Astrocyte (in vitro differentiated cells and primary cell): ENCODE results near the gene MAT2B. TPM values are rescaled to one million over a fixed set of nuclear protein-coding genes. Genes with fewer than 3 reads are reported as not detected.
A peak's percentile ranks its signal among the peaks of the same experiment; 100 is the strongest.

Experiments used
- DNase-seq: peaks from one replicate; pipeline ENCODE4 v3.0.0-alpha.2; 2010; ENCODE audit warnings: low read depth
- FAIRE-seq: peaks from 2 replicates; lab custom pipeline; 2011; peaks lifted over from hg19 to GRCh38; lab: Jason Lieb, UNC
- H2AFZ ChIP-seq: 2 replicates; pipeline ENCODE4 v1.6.0; 2012; ENCODE audit warnings: low read depth, low read length, inconsistent platforms
- H3K27ac ChIP-seq: 2 replicates; pipeline ENCODE4 v1.5.1; 2011; ENCODE audit warnings: low read depth, low read length, inconsistent platforms
- H3K27me3 ChIP-seq: 2 replicates; pipeline ENCODE4 v1.6.0; 2011; ENCODE audit warnings: low read length, inconsistent platforms; ENCODE audit not compliant: insufficient read depth
- H3K36me3 ChIP-seq: 2 replicates; pipeline ENCODE4 v1.5.1; 2011; ENCODE audit warnings: low read length, inconsistent platforms; ENCODE audit not compliant: insufficient read depth
- H3K4me1 ChIP-seq: 2 replicates; pipeline ENCODE4 v1.5.1; 2011; ENCODE audit warnings: low read length, inconsistent platforms; ENCODE audit not compliant: insufficient read depth
- H3K4me2 ChIP-seq: 2 replicates; pipeline ENCODE4 v1.6.0; 2012; ENCODE audit warnings: low read length, inconsistent platforms
- H3K4me3 ChIP-seq: 2 replicates; pipeline ENCODE4 v1.5.1; 2011; ENCODE audit warnings: low read depth, mild to moderate bottlenecking, low read length, inconsistent platforms; ENCODE audit not compliant: insufficient read depth
- H3K79me2 ChIP-seq: 2 replicates; pipeline ENCODE4 v1.6.0; 2012; ENCODE audit warnings: mild to moderate bottlenecking, low read length, inconsistent platforms; ENCODE audit not compliant: insufficient read depth
- H3K9ac ChIP-seq: 2 replicates; pipeline ENCODE4 v1.6.0; 2012; ENCODE audit warnings: mild to moderate bottlenecking, low read length, inconsistent platforms
- H3K9me3 ChIP-seq: 2 replicates; pipeline ENCODE4 v1.5.1; 2012; ENCODE audit warnings: low read depth, mild to moderate bottlenecking, low read length, inconsistent platforms; ENCODE audit not compliant: insufficient read depth
- H4K20me1 ChIP-seq: 2 replicates; pipeline ENCODE4 v1.6.0; 2012; ENCODE audit warnings: low read length, inconsistent platforms; ENCODE audit not compliant: insufficient read depth
- H3K27ac Mint-ChIP-seq: one replicate; pipeline ENCODE4 v1.8.0; 2021; ENCODE audit warnings: mild to moderate bottlenecking, mixed read lengths; ENCODE audit not compliant: unreplicated experiment
- H3K27me3 Mint-ChIP-seq: one replicate; pipeline ENCODE4 v1.8.0; 2021; ENCODE audit warnings: low read depth, mixed read lengths; ENCODE audit not compliant: unreplicated experiment
- H3K36me3 Mint-ChIP-seq: one replicate; pipeline ENCODE4 v1.8.0; 2021; ENCODE audit warnings: low read depth, mixed read lengths; ENCODE audit not compliant: unreplicated experiment
- H3K4me1 Mint-ChIP-seq: one replicate; pipeline ENCODE4 v1.8.0; 2021; ENCODE audit warnings: low read depth, mixed read lengths; ENCODE audit not compliant: unreplicated experiment
- H3K4me3 Mint-ChIP-seq: one replicate; pipeline ENCODE4 v1.8.0; 2021; ENCODE audit warnings: mild to moderate bottlenecking, moderate library complexity, mixed read lengths; ENCODE audit not compliant: unreplicated experiment
- H3K9me3 Mint-ChIP-seq: one replicate; pipeline ENCODE4 v1.8.0; 2021; ENCODE audit warnings: mild to moderate bottlenecking, mixed read lengths; ENCODE audit not compliant: unreplicated experiment
- EZH2 ChIP-seq: IDR thresholded peaks from 2 replicates; pipeline ENCODE4 v1.6.1; 2012; ENCODE audit warnings: mild to moderate bottlenecking, low read length, inconsistent platforms; ENCODE audit not compliant: insufficient read depth
- total RNA-seq: library from RNA; stranded (reverse); gene quantifications from 2 replicates; pipeline ENCODE4 v1.2.1, GENCODE V29; 2021
- TF ChIP-seq, protein P1 (sequence below): IDR thresholded peaks from 2 replicates; pipeline ENCODE4 v1.5.1; 2011; ENCODE audit warnings: low read depth, mild to moderate bottlenecking, inconsistent platforms, low read length, moderate library complexity; ENCODE audit not compliant: insufficient read depth

The MAT2B gene
- total RNA-seq, 1 donor from 2014 or later: 41.0 TPM

DNA sequence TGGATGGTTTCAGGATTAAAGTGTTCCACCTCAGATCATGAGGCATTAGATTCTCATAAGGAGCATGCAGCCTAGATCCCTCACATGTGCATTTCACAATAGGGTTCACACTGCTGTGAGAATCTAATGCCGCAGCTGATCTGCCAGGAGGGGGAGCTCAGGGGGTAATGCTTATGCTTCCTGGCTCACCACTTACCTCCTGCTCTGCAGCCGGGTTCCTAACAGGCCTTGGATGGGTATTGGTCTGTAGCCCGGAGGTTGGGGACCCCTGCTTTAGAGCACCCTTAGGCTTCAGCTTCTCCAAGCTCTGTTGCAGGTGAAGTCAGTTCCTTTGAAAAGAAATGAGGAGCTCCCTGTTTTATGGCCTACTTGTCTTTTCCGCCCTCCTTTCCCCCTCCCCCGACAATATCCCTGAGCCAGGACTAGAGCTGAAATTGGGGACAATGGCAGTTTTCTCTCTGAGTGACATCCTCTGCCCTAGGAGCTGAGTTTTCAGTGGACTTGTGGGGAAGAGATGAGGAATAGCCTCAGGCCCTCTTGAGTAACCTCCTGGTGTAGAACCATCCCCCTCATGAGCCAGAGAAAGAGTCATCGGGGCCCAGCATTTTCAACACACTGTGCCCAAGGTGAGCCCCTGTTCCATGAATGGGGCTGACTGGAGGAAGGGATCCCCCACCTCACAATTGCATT is 16.2 kb upstream of the MAT2B start:
- Histone ChIP-seq H3K79me2 (no peaks in the 10 kb centered on the region), H3K36me3 (peaks cover 2% of the 10 kb centered on the region), H3K27me3 (no peaks in the 10 kb centered on the region), H3K27ac (no peak overlapping the region), H3K9ac (no peak overlapping the region), H4K20me1 (no peaks in the 10 kb centered on the region), H2AFZ (no peak overlapping the region), H3K4me2 (no peak overlapping the region), H3K4me1 (no peaks in the 10 kb centered on the region), H3K4me3 (no peak overlapping the region), H3K9me3 (no peaks in the 10 kb centered on the region)
- H3K27ac Mint-ChIP-seq: no peak overlapping the region
- no peak for TF ChIP-seq EZH2
- TF ChIP-seq, protein P1, sequence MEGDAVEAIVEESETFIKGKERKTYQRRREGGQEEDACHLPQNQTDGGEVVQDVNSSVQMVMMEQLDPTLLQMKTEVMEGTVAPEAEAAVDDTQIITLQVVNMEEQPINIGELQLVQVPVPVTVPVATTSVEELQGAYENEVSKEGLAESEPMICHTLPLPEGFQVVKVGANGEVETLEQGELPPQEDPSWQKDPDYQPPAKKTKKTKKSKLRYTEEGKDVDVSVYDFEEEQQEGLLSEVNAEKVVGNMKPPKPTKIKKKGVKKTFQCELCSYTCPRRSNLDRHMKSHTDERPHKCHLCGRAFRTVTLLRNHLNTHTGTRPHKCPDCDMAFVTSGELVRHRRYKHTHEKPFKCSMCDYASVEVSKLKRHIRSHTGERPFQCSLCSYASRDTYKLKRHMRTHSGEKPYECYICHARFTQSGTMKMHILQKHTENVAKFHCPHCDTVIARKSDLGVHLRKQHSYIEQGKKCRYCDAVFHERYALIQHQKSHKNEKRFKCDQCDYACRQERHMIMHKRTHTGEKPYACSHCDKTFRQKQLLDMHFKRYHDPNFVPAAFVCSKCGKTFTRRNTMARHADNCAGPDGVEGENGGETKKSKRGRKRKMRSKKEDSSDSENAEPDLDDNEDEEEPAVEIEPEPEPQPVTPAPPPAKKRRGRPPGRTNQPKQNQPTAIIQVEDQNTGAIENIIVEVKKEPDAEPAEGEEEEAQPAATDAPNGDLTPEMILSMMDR: no peak
- H3K9me3 Mint-ChIP-seq: no peaks in the 10 kb centered on the region
- no peaks in the 10 kb centered on the region for H3K36me3 Mint-ChIP-seq
- H3K4me1 Mint-ChIP-seq: no peaks in the 10 kb centered on the region
- FAIRE-seq: no peak
- DNase-seq: no peak
- no peaks in the 10 kb centered on the region for H3K27me3 Mint-ChIP-seq
- no peak overlapping the region for H3K4me3 Mint-ChIP-seq

DNA sequence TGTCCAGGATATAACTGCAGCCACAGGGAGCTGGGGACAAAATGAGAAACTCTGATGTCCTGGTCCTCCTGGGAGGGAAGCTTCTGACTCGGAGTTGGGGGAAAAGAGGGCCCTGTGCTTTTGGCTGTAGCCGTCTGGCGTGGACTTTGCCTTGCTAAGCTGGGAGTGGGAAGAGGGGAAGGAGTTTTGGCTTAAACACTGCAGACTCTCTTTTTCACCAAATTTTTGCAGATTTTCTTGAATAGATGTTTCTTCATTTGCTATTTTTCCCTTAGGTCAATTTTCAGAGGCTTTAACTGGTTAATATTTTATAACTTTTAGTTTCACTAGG is 15.7 kb upstream of the MAT2B start:
- H3K4me1 ChIP-seq: no peaks in the 10 kb centered on the region
- Mint-ChIP-seq H3K4me1 (no peaks in the 10 kb centered on the region), H3K27me3 (no peaks in the 10 kb centered on the region), H3K27ac (no peak overlapping the region), H3K4me3 (no peak overlapping the region), H3K36me3 (no peaks in the 10 kb centered on the region), H3K9me3 (no peaks in the 10 kb centered on the region)
- H3K9ac ChIP-seq: no peak overlapping the region
- FAIRE-seq (no peak), DNase-seq (no peak)
- no peak for TF ChIP-seq EZH2
- TF ChIP-seq, protein P1: no peak
- no peak overlapping the region for H3K4me3 ChIP-seq
- no peak overlapping the region for H3K4me2 ChIP-seq
- no peaks in the 10 kb centered on the region for H3K9me3 ChIP-seq
- H3K36me3 ChIP-seq: peaks cover 2% of the 10 kb centered on the region
- H3K79me2 ChIP-seq: no peaks in the 10 kb centered on the region
- no peak overlapping the region for H2AFZ ChIP-seq
- no peaks in the 10 kb centered on the region for H3K27me3 ChIP-seq
- no peak overlapping the region for H3K27ac ChIP-seq
- H4K20me1 ChIP-seq: no peaks in the 10 kb centered on the region

DNA sequence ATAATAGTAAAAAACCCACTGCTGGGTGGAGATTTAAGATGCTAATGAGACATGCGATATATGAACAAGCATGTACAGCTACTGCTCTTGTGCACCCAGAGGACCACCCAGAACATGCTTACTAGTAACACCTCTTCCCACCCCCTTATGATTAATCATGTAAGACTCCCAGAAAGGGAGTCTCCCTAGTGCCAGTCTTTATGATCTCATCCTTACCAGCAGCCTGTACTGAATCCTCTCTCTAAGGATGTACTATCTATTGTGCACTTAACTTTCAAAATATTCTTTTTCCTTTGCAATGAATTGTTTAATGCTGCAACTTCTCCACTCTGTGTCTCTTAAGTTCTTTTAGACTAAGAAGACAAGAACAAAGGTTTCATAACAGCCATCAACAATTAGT is 9.1 kb upstream of the MAT2B start:
- no peaks in the 10 kb centered on the region for H3K36me3 Mint-ChIP-seq
- Histone ChIP-seq H3K79me2 (no peaks in the 10 kb centered on the region), H3K4me3 (no peak overlapping the region), H4K20me1 (no peaks in the 10 kb centered on the region), H3K27ac (no peak overlapping the region), H3K9me3 (no peaks in the 10 kb centered on the region), H3K4me2 (no peak overlapping the region), H3K27me3 (no peaks in the 10 kb centered on the region), H3K36me3 (no peaks in the 10 kb centered on the region), H3K4me1 (peaks cover 6% of the 10 kb centered on the region), H2AFZ (no peak overlapping the region), H3K9ac (no peak overlapping the region)
- no peak for FAIRE-seq
- no peak overlapping the region for H3K4me3 Mint-ChIP-seq
- peaks cover 6% of the 10 kb centered on the region for H3K4me1 Mint-ChIP-seq
- TF ChIP-seq, protein P1: no peak
- TF ChIP-seq EZH2: no peak
- no peaks in the 10 kb centered on the region for H3K27me3 Mint-ChIP-seq
- H3K27ac Mint-ChIP-seq: no peak overlapping the region
- DNase-seq: peak; percentile 27
- no peaks in the 10 kb centered on the region for H3K9me3 Mint-ChIP-seq
